Smooth muscle cell (in vitro differentiated cells): ENCODE results near the gene CCDC137. TPM values are rescaled to one million over a fixed set of nuclear protein-coding genes. Genes with fewer than 3 reads are reported as not detected.

Experiments
- DNase-seq: peaks from one replicate; lab custom pipeline; 2025; ENCODE audit not compliant: unreplicated experiment; lab: John Stamatoyannopoulos, UW
- H2AFZ ChIP-seq: fragments of 200-600 bp; sonication (generic); 2 replicates; pipeline ENCODE4 v1.6.0; 2016; ENCODE audit warnings: antibody characterized with exemption, low read depth, mild to moderate bottlenecking
- H3F3A ChIP-seq: fragments of 200-600 bp; sonication (generic); 2 replicates; pipeline ENCODE4 v1.6.0; 2017; ENCODE audit warnings: antibody characterized with exemption, low read depth
- H3K27ac ChIP-seq: fragments of 200-600 bp; sonication (generic); 2 replicates; pipeline ENCODE4 v1.5.1; 2016; ENCODE audit warnings: low read depth, mild to moderate bottlenecking
- H3K27me3 ChIP-seq: fragments of 200-600 bp; sonication (generic); 2 replicates; pipeline ENCODE4 v1.6.1; 2016; ENCODE audit warnings: low read depth, mild to moderate bottlenecking
- H3K36me3 ChIP-seq: fragments of 200-600 bp; sonication (generic); 2 replicates; pipeline ENCODE4 v1.5.1; 2016; ENCODE audit warnings: low read depth
- H3K4me1 ChIP-seq: fragments of 200-600 bp; sonication (generic); 2 replicates; pipeline ENCODE4 v1.5.1; 2016; ENCODE audit warnings: low read depth
- H3K4me2 ChIP-seq: fragments of 200-600 bp; sonication (generic); 2 replicates; pipeline ENCODE4 v1.6.0; 2016; ENCODE audit warnings: mild to moderate bottlenecking
- H3K4me3 ChIP-seq: fragments of 200-600 bp; sonication (generic); 2 replicates; pipeline ENCODE4 v1.5.1; 2016; ENCODE audit warnings: mild to moderate bottlenecking
- H3K79me2 ChIP-seq: fragments of 200-600 bp; sonication (generic); 2 replicates; pipeline ENCODE4 v1.6.0; 2016; ENCODE audit warnings: low read depth, mild to moderate bottlenecking
- H3K9ac ChIP-seq: fragments of 200-600 bp; sonication (generic); 2 replicates; pipeline ENCODE4 v1.6.0; 2016; ENCODE audit warnings: low read depth
- H3K9me3 ChIP-seq: fragments of 200-600 bp; sonication (generic); replicated peaks from 2 replicates; pipeline ENCODE4 v1.5.1; 2016; ENCODE audit warnings: low read depth
- H4K20me1 ChIP-seq: fragments of 200-600 bp; sonication (generic); 2 replicates; pipeline ENCODE4 v1.6.0; 2016; ENCODE audit warnings: low read depth
- CTCF ChIP-seq: fragments of 200-600 bp; sonication (generic); IDR thresholded peaks from 2 replicates; pipeline ENCODE4 v1.5.1; 2017; ENCODE audit warnings: borderline replicate concordance, mild to moderate bottlenecking, antibody characterized with exemption; ENCODE audit not compliant: insufficient read depth, poor library complexity, severe bottlenecking
- WGBS: methylation state at CpG from one replicate; pipeline ENCODE4 v1.1.7; 2016; ENCODE audit warnings: low lambda C conversion rate; 5-methylcytosine and 5-hydroxymethylcytosine counted together
- microRNA-seq: library from miRNA; unstranded; fragments of <30 nt; microRNA quantifications from one replicate; pipeline ENCODE4, GENCODE V29; 2016; ENCODE audit warnings: borderline number of aligned reads
- polyA plus RNA-seq: library from polyadenylated mRNA; unstranded; fragments of >200 nt; fragmentation: Nextera tagmentation; extraction: Ambion mirVana; gene quantifications from 2 replicates; pipeline ENCODE4 v1.2.1, GENCODE V29; 2016
- small RNA-seq: library from RNA; depleted of rRNA; stranded (forward); fragments of <200 nt; gene quantifications from one replicate; pipeline ENCODE3, GENCODE V24; 2014
- total RNA-seq: library from RNA; depleted of rRNA; stranded (reverse); fragments of >200 nt; gene quantifications from 2 replicates; pipeline ENCODE4 v1.2.3, GENCODE V29; 2014

The CCDC137 gene
- total and polyA plus RNA-seq, 2 experiments from 2014 or later: 5.0 to 24.6 TPM

GRCh38 chr17:81719410-81720266, 53.1 kb downstream of the CCDC137 start:
- H3K4me3 ChIP-seq: no peak overlapping the region
- no peak overlapping the region for H3K4me2 ChIP-seq
- DNase-seq: no peak
- no peaks in the 10 kb centered on the region for H3K79me2 ChIP-seq
- TF ChIP-seq CTCF: no peak
- no peaks in the 10 kb centered on the region for H3K27me3 ChIP-seq
- 93% methylated on average over 33 of the region's 33 CpGs for WGBS
- H3K27ac ChIP-seq: no peak overlapping the region
- H3K9me3 ChIP-seq: no peaks in the 10 kb centered on the region
- H3K9ac ChIP-seq: no peak overlapping the region
- no peak overlapping the region for H2AFZ ChIP-seq
- H3K36me3 ChIP-seq: no peaks in the 10 kb centered on the region
- no peaks in the 10 kb centered on the region for H4K20me1 ChIP-seq
- no peaks in the 10 kb centered on the region for H3F3A ChIP-seq
- H3K4me1 ChIP-seq: no peaks in the 10 kb centered on the region

- Histone ChIP-seq H3K4me3 (no peak overlapping the region), H4K20me1 (no peaks in the 10 kb centered on the region), H3K4me1 (no peaks in the 10 kb centered on the region), H3K4me2 (no peak overlapping the region), H3K27me3 (no peaks in the 10 kb centered on the region), H3K9ac (no peak overlapping the region), H2AFZ (no peak overlapping the region), H3K27ac (no peak overlapping the region), H3K9me3 (no peaks in the 10 kb centered on the region), H3K79me2 (no peaks in the 10 kb centered on the region), H3F3A (no peaks in the 10 kb centered on the region), H3K36me3 (no peaks in the 10 kb centered on the region)
- DNase-seq: no peak
- TF ChIP-seq CTCF: no peak
- 92% methylated on average over 32 of the region's 33 CpGs for whole genome bisulfite sequencing
These were observed 53.9 kb downstream of the CCDC137 start for GRCh38 chr17:81720267-81721071.

GRCh38 chr17:81722184-81723120, 55.9 kb downstream of the CCDC137 start:
- no peaks in the 10 kb centered on the region for H3K4me1 ChIP-seq
- H2AFZ ChIP-seq: no peak overlapping the region
- no peak overlapping the region for H3K27ac ChIP-seq
- no peaks in the 10 kb centered on the region for H3K27me3 ChIP-seq
- no peaks in the 10 kb centered on the region for H3K9me3 ChIP-seq
- WGBS: 73% methylated on average over 10 of the region's 10 CpGs
- DNase-seq: no peak
- H3K9ac ChIP-seq: no peak overlapping the region
- no peak overlapping the region for H3K4me3 ChIP-seq
- H3K36me3 ChIP-seq: no peaks in the 10 kb centered on the region
- H4K20me1 ChIP-seq: no peaks in the 10 kb centered on the region
- no peak overlapping the region for H3K4me2 ChIP-seq
- no peaks in the 10 kb centered on the region for H3K79me2 ChIP-seq
- no peak for TF ChIP-seq CTCF
- no peaks in the 10 kb centered on the region for H3F3A ChIP-seq

Small RNA genes lying within 50 kb of the gene (microRNA-seq; reads per million reads assigned to microRNA genes)
- 2.3 reads per million for gene MIR6786

Small RNA genes lying within 50 kb of the gene (small RNA-seq; reads per million reads assigned to genes)
- gene MIR6786: 0.13 reads per million

Other genes with a start within 250 kb of the CCDC137 start
- 6,157 and 6,793 TPM in 2 replicates for gene ACTG1, start 153.9 kb upstream of the CCDC137 start, total RNA-seq
- 5,089 and 5,332 TPM in 2 replicates for gene ACTG1, start 153.9 kb upstream of the CCDC137 start, polyA plus RNA-seq
- 0.63 and 2.2 TPM in 2 replicates for gene FSCN2, start 138.4 kb upstream of the CCDC137 start, total RNA-seq
- 0.56 and 0.72 TPM in 2 replicates for gene FSCN2, start 138.4 kb upstream of the CCDC137 start, polyA plus RNA-seq
- 17.9 and 19.4 TPM in 2 replicates for gene FAAP100, start 114.4 kb upstream of the CCDC137 start, total RNA-seq
- 25.4 and 28.5 TPM in 2 replicates for gene FAAP100, start 114.4 kb upstream of the CCDC137 start, polyA plus RNA-seq
- gene NPLOC4, start 29.6 kb upstream of the CCDC137 start, total RNA-seq: 46.3 and 58.1 TPM in 2 replicates
- gene NPLOC4, start 29.6 kb upstream of the CCDC137 start, polyA plus RNA-seq: 52.0 and 60.9 TPM in 2 replicates
- 0.67 and 2.6 TPM in 2 replicates for gene TSPAN10, start 29.5 kb upstream of the CCDC137 start, total RNA-seq
- gene TSPAN10, start 29.5 kb upstream of the CCDC137 start, polyA plus RNA-seq: 1.2 and 3.4 TPM in 2 replicates
- 1.3 and 14.5 TPM in 2 replicates for gene PDE6G, start 10.2 kb upstream of the CCDC137 start, total RNA-seq
- gene PDE6G, start 10.2 kb upstream of the CCDC137 start, polyA plus RNA-seq: 3.2 and 5.3 TPM in 2 replicates
- gene OXLD1, start 132 bp upstream of the CCDC137 start, total RNA-seq: 13.0 and 26.6 TPM in 2 replicates
- gene OXLD1, start 132 bp upstream of the CCDC137 start, polyA plus RNA-seq: 32.1 and 32.3 TPM in 2 replicates
- gene ARL16, start 17.1 kb downstream of the CCDC137 start, total RNA-seq: 22.3 and 24.0 TPM in 2 replicates
- 62.1 and 77.3 TPM in 2 replicates for gene ARL16, start 17.1 kb downstream of the CCDC137 start, polyA plus RNA-seq
- 64.9 and 68.0 TPM in 2 replicates for gene HGS, start 17.3 kb downstream of the CCDC137 start, total RNA-seq
- 164 and 194 TPM in 2 replicates for gene HGS, start 17.3 kb downstream of the CCDC137 start, polyA plus RNA-seq
- 16.5 and 22.2 TPM in 2 replicates for gene MRPL12, start 36.6 kb downstream of the CCDC137 start, total RNA-seq
- gene MRPL12, start 36.6 kb downstream of the CCDC137 start, polyA plus RNA-seq: 83.6 and 92.4 TPM in 2 replicates
- gene SLC25A10, start 45.5 kb downstream of the CCDC137 start, total RNA-seq: 8.4 and 11.3 TPM in 2 replicates
- gene SLC25A10, start 45.5 kb downstream of the CCDC137 start, polyA plus RNA-seq: 13.0 and 21.0 TPM in 2 replicates
- not detected in 2 replicates for gene GCGR, start 137.4 kb downstream of the CCDC137 start, total RNA-seq
- gene GCGR, start 137.4 kb downstream of the CCDC137 start, polyA plus RNA-seq: 0.58 TPM in 1 of 2 replicates, not detected in the other
- 85.1 and 85.8 TPM in 2 replicates for gene MCRIP1, start 166.6 kb downstream of the CCDC137 start, total RNA-seq
- gene MCRIP1, start 166.6 kb downstream of the CCDC137 start, polyA plus RNA-seq: 194 and 208 TPM in 2 replicates
- 0.58 and 3.1 TPM in 2 replicates for gene PPP1R27, start 168.3 kb downstream of the CCDC137 start, total RNA-seq
- 0.79 and 1.6 TPM in 2 replicates for gene PPP1R27, start 168.3 kb downstream of the CCDC137 start, polyA plus RNA-seq
- gene P4HB, start 193.8 kb downstream of the CCDC137 start, total RNA-seq: 1,406 and 1,593 TPM in 2 replicates
- 1,326 and 1,526 TPM in 2 replicates for gene P4HB, start 193.8 kb downstream of the CCDC137 start, polyA plus RNA-seq
- gene ARHGDIA, start 204.6 kb downstream of the CCDC137 start, total RNA-seq: 67.6 and 256 TPM in 2 replicates
- gene ARHGDIA, start 204.6 kb downstream of the CCDC137 start, polyA plus RNA-seq: 353 and 360 TPM in 2 replicates
- 58.9 and 75.9 TPM in 2 replicates for gene ALYREF, start 224.8 kb downstream of the CCDC137 start, total RNA-seq
- 123 and 136 TPM in 2 replicates for gene ALYREF, start 224.8 kb downstream of the CCDC137 start, polyA plus RNA-seq
- gene ANAPC11, start 225.0 kb downstream of the CCDC137 start, total RNA-seq: 147 and 222 TPM in 2 replicates
- 428 and 444 TPM in 2 replicates for gene ANAPC11, start 225.0 kb downstream of the CCDC137 start, polyA plus RNA-seq
- gene NPB, start 235.5 kb downstream of the CCDC137 start, total RNA-seq: 7.9 TPM in 1 of 2 replicates, not detected in the other
- 13.6 and 14.4 TPM in 2 replicates for gene NPB, start 235.5 kb downstream of the CCDC137 start, polyA plus RNA-seq
- 10.3 and 11.4 TPM in 2 replicates for gene PCYT2, start 244.7 kb downstream of the CCDC137 start, total RNA-seq
- gene PCYT2, start 244.7 kb downstream of the CCDC137 start, polyA plus RNA-seq: 27.9 and 50.6 TPM in 2 replicates